GM12878 (cell line): ENCODE data around the gene CMBL. TPM values are rescaled to one million over a fixed set of nuclear protein-coding genes. Genes with fewer than 3 reads are reported as not detected.

Experiments used
- CHD2 ChIP-seq: IDR thresholded peaks from 2 replicates; pipeline ENCODE4 v1.6.1; 2011; ENCODE audit warnings: low read depth, low read length, improper control_type of control experiment, borderline replicate concordance
- EGR1 ChIP-seq, 2 experiments: IDR thresholded peaks; 1 replicate in 1 of 2; 2 replicates in 1 of 2; pipeline ENCODE4 v1.6.1; 2011 to 2012; ENCODE audit warnings: low read depth in 2 of 2, low read length in 2 of 2, borderline replicate concordance in 1 of 2, mild to moderate bottlenecking in 1 of 2, moderate library complexity in 1 of 2
- GATAD2B ChIP-seq: fragments of 450-650 bp; conservative IDR thresholded peaks from 2 replicates; pipeline ENCODE4 v1.6.1; 2017; ENCODE audit warnings: low read depth, mild to moderate bottlenecking, moderate library complexity
- HDGF ChIP-seq: fragments of 450-650 bp; IDR thresholded peaks from 2 replicates; pipeline ENCODE4 v1.6.1; 2016; ENCODE audit warnings: antibody characterized with exemption
- JUNB ChIP-seq: IDR thresholded peaks from 2 replicates; pipeline ENCODE4 v1.6.1; 2016; ENCODE audit warnings: antibody characterized with exemption, mild to moderate bottlenecking
- JUND ChIP-seq: IDR thresholded peaks from 2 replicates; pipeline ENCODE4 v1.6.1; 2012; ENCODE audit warnings: low read depth, mild to moderate bottlenecking, low read length, improper control_type of control experiment, moderate library complexity
- MYB ChIP-seq: fragments of 150-350 bp; IDR thresholded peaks from 2 replicates; pipeline ENCODE4 v1.6.1; 2014; ENCODE audit warnings: mild to moderate bottlenecking, low read depth, low read length, borderline replicate concordance
- NBN ChIP-seq: fragments of 450-650 bp; IDR thresholded peaks from 2 replicates; pipeline ENCODE4 v1.6.1; 2016
- NFYB ChIP-seq: IDR thresholded peaks from 2 replicates; pipeline ENCODE4 v1.6.1; 2011; ENCODE audit warnings: low read depth, mild to moderate bottlenecking, low read length, improper control_type of control experiment, moderate library complexity; ENCODE audit not compliant: insufficient read depth
- NR2C2 ChIP-seq: IDR thresholded peaks from 2 replicates; pipeline ENCODE4 v1.6.1; 2011; ENCODE audit warnings: borderline replicate concordance, low read depth; ENCODE audit not compliant: control insufficient read depth, insufficient read length
- RAD51 ChIP-seq: fragments of 450-650 bp; IDR thresholded peaks from 2 replicates; pipeline ENCODE4 v1.6.1; 2016; ENCODE audit warnings: moderate library complexity, mild to moderate bottlenecking, inconsistent platforms
- SIN3A ChIP-seq: IDR thresholded peaks from 2 replicates; pipeline ENCODE4 v1.6.1; 2012; ENCODE audit warnings: low read depth, low read length, improper control_type of control experiment
- SMARCA5 ChIP-seq: fragments of 450-650 bp; IDR thresholded peaks from 2 replicates; pipeline ENCODE4 v1.6.1; 2017; ENCODE audit warnings: mild to moderate bottlenecking
- SMC3 ChIP-seq: IDR thresholded peaks from 2 replicates; pipeline ENCODE4 v1.6.1; 2011; ENCODE audit warnings: low read length, improper control_type of control experiment, borderline replicate concordance
- STAT1 ChIP-seq: fragments of 450-650 bp; conservative IDR thresholded peaks from 2 replicates; pipeline ENCODE4 v1.6.1; 2014; ENCODE audit warnings: antibody characterized with exemption, mild to moderate bottlenecking
- polyA plus RNA-seq, 11 experiments: library from polyadenylated mRNA; depleted of rRNA in 4 of 11; unstranded in 6 of 11; stranded (reverse) in 5 of 11; fragments of >200 nt; fragmentation: Nextera tagmentation in 4 of 11; fragmentation: Illumina TruSeq in 1 of 11; extraction: Ambion mirVana in 4 of 11; extraction: Trizol in 1 of 11; gene quantifications; 1 replicate in 1 of 11; 2 replicates in 10 of 11; pipeline versions ENCODE4 v1.2.1 to v1.2.3, GENCODE V29; 2011 to 2016; ENCODE audit warnings: inconsistent platforms in 2 of 11, missing spikeins in 2 of 11, low read depth in 1 of 11
- total RNA-seq, 4 experiments: library from RNA; depleted of rRNA in 3 of 4; stranded (reverse); fragments of >200 nt in 3 of 4; fragmentation: Illumina TruSeq in 1 of 4; extraction: Trizol in 1 of 4; gene quantifications; 2 replicates each; pipeline versions ENCODE4 v1.2.1 to v1.2.3, GENCODE V29; 2013 to 2021
- TF ChIP-seq, protein P1 (sequence below): fragments of 450-650 bp; IDR thresholded peaks from 2 replicates; pipeline ENCODE4 v1.6.1; 2016; ENCODE audit warnings: mild to moderate bottlenecking
- TF ChIP-seq, protein P2 (sequence below): fragments of 450-650 bp; IDR thresholded peaks from 2 replicates; pipeline ENCODE4 v1.6.1; 2017; ENCODE audit warnings: mild to moderate bottlenecking, low read depth, inconsistent platforms; ENCODE audit not compliant: poor library complexity, severe bottlenecking
- TF ChIP-seq, protein P3 (sequence below): fragments of 450-650 bp; IDR thresholded peaks from 2 replicates; pipeline ENCODE4 v1.6.1; 2016; ENCODE audit warnings: mild to moderate bottlenecking
- TF ChIP-seq, protein P4 (sequence below): fragments of 450-650 bp; formaldehyde crosslinking; IDR thresholded peaks from 2 replicates; pipeline ENCODE4 v1.5.0; 2022; ENCODE audit warnings: mild to moderate bottlenecking, missing genetic modification characterization
- TF ChIP-seq, protein P5 (sequence below): fragments of 450-650 bp; IDR thresholded peaks from 2 replicates; pipeline ENCODE4 v1.6.1; 2017; ENCODE audit warnings: low read depth, mild to moderate bottlenecking, moderate library complexity

The CMBL gene
- total and polyA plus RNA-seq, 10 of the 15 experiments (the other 5 are each of a cell fraction or from before 2014, with no cell fraction given), result 1.8 to 15.6 (median 7.5) TPM

DNA sequence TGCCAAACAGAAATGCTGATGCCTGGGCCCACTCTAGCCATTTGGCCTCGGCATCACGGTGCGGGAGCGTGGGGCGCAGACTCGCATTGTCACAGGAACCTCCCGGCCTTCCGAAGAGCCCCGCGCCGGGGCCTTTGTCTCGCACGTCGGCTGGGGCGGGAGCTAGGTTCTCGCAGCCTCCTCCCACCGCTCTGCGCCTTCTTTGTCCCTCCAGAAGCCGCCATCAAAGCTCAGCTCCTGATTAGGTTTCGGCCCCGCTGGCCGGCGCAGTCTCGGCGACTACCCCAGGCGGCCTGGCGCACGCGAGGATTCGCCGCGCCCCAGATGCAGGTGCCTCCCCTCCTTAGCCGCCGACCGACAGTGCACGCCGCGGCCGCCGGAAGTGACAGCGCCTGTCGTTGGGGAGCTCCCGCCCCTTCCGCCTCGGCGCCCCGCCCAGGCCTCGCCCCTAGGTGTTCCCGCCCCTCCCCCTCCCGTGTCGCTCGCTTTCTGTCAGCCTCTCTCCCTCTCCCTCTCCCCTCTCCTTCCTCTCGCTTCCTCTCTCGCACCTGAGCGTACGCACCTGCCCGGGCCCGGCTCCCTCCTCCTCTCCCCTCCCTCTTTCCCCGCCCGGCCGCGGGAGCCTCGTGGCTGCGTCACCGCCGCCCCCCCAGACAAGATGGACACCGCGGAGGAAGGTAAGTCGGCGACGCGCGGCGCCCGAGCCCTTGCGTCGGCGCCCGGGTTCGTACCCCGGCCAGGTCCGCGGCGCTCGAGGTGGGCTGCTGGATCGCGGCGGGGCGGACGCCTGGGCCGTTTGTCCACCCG is 45.7 kb upstream of the CMBL start, which contains the start of gene MARCHF6 (continued):
- TF ChIP-seq, protein P1, sequence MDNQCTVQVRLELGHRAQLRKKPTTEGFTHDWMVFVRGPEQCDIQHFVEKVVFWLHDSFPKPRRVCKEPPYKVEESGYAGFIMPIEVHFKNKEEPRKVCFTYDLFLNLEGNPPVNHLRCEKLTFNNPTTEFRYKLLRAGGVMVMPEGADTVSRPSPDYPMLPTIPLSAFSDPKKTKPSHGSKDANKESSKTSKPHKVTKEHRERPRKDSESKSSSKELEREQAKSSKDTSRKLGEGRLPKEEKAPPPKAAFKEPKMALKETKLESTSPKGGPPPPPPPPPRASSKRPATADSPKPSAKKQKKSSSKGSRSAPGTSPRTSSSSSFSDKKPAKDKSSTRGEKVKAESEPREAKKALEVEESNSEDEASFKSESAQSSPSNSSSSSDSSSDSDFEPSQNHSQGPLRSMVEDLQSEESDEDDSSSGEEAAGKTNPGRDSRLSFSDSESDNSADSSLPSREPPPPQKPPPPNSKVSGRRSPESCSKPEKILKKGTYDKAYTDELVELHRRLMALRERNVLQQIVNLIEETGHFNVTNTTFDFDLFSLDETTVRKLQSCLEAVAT, result peak; percentile 1; the same call in 1 of the 2 replicates
- TF ChIP-seq GATAD2B (peak; percentile 75), JUND (0 out of 2 replicates have a peak, but pooled peaks have one; percentile 17), HDGF (peak; percentile 95), STAT1 (no peak), MYB (no peak), SMARCA5 (peak; percentile 51; the same call in 1 of the 2 replicates), EGR1 (IDR thresholded peaks at IDR 0.05; ENCODE audit: borderline replicate concordance in 1 of 2, low read depth in 2 of 2, low read length in 2 of 2) (peak in 1 of 2 experiments; percentile 26; a peak in 1 of 3 replicates), SIN3A (no peak), RAD51 (no peak), NR2C2 (no peak), SMC3 (no peak), NBN (peak; percentile 81; the same call in 1 of the 2 replicates), CHD2 (peak; percentile 83; the same call in 1 of the 2 replicates), JUNB (no peak), NFYB (no peak)
- TF ChIP-seq, protein P2, sequence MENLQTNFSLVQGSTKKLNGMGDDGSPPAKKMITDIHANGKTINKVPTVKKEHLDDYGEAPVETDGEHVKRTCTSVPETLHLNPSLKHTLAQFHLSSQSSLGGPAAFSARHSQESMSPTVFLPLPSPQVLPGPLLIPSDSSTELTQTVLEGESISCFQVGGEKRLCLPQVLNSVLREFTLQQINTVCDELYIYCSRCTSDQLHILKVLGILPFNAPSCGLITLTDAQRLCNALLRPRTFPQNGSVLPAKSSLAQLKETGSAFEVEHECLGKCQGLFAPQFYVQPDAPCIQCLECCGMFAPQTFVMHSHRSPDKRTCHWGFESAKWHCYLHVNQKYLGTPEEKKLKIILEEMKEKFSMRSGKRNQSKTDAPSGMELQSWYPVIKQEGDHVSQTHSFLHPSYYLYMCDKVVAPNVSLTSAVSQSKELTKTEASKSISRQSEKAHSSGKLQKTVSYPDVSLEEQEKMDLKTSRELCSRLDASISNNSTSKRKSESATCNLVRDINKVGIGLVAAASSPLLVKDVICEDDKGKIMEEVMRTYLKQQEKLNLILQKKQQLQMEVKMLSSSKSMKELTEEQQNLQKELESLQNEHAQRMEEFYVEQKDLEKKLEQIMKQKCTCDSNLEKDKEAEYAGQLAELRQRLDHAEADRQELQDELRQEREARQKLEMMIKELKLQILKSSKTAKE, result no peak
- TF ChIP-seq, protein P3, sequence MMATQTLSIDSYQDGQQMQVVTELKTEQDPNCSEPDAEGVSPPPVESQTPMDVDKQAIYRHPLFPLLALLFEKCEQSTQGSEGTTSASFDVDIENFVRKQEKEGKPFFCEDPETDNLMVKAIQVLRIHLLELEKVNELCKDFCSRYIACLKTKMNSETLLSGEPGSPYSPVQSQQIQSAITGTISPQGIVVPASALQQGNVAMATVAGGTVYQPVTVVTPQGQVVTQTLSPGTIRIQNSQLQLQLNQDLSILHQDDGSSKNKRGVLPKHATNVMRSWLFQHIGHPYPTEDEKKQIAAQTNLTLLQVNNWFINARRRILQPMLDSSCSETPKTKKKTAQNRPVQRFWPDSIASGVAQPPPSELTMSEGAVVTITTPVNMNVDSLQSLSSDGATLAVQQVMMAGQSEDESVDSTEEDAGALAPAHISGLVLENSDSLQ, result peak; percentile 71
- TF ChIP-seq, protein P4, sequence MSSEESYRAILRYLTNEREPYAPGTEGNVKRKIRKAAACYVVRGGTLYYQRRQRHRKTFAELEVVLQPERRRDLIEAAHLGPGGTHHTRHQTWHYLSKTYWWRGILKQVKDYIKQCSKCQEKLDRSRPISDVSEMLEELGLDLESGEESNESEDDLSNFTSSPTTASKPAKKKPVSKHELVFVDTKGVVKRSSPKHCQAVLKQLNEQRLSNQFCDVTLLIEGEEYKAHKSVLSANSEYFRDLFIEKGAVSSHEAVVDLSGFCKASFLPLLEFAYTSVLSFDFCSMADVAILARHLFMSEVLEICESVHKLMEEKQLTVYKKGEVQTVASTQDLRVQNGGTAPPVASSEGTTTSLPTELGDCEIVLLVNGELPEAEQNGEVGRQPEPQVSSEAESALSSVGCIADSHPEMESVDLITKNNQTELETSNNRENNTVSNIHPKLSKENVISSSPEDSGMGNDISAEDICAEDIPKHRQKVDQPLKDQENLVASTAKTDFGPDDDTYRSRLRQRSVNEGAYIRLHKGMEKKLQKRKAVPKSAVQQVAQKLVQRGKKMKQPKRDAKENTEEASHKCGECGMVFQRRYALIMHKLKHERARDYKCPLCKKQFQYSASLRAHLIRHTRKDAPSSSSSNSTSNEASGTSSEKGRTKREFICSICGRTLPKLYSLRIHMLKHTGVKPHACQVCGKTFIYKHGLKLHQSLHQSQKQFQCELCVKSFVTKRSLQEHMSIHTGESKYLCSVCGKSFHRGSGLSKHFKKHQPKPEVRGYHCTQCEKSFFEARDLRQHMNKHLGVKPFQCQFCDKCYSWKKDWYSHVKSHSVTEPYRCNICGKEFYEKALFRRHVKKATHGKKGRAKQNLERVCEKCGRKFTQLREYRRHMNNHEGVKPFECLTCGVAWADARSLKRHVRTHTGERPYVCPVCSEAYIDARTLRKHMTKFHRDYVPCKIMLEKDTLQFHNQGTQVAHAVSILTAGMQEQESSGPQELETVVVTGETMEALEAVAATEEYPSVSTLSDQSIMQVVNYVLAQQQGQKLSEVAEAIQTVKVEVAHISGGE (CRISPR knock-in tag), result no peak
- TF ChIP-seq, protein P5, sequence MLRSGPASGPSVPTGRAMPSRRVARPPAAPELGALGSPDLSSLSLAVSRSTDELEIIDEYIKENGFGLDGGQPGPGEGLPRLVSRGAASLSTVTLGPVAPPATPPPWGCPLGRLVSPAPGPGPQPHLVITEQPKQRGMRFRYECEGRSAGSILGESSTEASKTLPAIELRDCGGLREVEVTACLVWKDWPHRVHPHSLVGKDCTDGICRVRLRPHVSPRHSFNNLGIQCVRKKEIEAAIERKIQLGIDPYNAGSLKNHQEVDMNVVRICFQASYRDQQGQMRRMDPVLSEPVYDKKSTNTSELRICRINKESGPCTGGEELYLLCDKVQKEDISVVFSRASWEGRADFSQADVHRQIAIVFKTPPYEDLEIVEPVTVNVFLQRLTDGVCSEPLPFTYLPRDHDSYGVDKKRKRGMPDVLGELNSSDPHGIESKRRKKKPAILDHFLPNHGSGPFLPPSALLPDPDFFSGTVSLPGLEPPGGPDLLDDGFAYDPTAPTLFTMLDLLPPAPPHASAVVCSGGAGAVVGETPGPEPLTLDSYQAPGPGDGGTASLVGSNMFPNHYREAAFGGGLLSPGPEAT, result peak; percentile 76; the same call in 1 of the 2 replicates
